HK-2 (cell line): ENCODE results near the gene PPTC7.
"Not testable (repeated sequence)": the region's sequence is repeated elsewhere in the genome, so short reads cannot be mapped to it uniquely, and the experiment has no call there.

Experiments
- DNase-seq: peaks from one replicate; pipeline ENCODE4 v3.0.0-alpha.2; 2018; ENCODE audit not compliant: unreplicated experiment

The PPTC7 gene

GRCh38 chr12:110561471-110562201 is 21.5 kb downstream of the PPTC7 start:
- peak; percentile 28 for DNase-seq

DNA sequence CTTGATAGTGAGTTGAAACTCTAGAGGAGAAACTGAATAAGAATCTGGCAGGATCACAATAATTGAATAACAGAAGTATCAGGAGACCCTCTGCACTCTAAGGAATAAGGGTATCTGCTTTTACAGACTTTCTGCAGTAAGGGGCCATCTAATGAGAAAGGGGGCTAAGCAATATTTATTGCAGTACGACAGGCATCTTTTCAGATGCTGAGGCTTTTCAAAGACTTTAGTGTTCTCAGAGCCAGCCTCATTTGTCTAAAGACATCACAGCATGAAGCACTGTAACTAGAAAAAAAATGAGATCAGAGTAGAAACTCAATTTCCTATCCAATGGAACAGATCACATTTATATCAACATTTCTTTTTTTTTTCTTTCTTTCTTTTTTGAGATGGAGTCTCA is 22.2 kb downstream of the PPTC7 start:
- no peak for DNase-seq

DNA sequence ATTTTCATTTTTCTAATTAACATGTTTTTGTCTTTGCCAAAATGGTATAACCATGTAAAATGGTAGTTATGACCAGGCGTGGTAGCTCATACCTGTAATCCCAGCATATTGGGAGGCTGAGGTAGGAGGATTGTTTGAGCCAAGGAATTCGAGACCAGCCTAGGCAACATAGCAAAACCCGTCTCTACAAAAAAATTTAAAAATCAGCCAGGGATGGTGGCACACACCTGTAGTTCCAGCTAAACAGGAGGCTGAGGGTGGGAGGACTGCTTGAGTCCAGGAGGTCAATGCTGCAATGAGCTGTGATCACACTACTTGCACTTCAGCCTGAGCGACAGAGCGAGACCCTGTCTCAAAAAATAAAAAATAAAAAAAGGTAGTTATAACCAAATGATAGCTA is 23.1 kb downstream of the PPTC7 start:
- DNase-seq: no peak

- DNase-seq: not testable (repeated sequence)
Observed at GRCh38 chr12:110558945-110559344, 24.2 kb downstream of the PPTC7 start.

GRCh38 chr12:110557300-110557699 is 25.8 kb downstream of the PPTC7 start:
- DNase-seq: no peak

DNA sequence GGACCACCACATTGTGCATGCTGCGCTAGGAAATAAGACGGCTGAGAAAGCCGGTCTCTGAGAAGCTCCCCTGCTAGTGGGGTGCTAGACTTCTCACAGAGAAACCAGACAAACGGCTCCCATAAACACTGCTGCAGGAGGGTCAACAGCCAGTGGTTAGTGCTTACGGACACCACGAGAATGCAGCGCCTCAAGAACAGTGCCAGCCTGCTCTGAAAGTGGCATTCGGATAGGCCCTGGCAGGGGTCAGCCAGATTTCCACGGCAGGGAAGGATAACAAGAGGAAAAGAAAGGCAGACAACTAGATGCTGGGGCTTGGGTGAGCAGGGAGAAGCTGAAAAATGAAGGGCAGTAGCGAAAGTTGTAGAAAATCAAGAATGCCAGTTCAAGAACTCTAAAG is 26.4 kb downstream of the PPTC7 start:
- no peak for DNase-seq

- no peak for DNase-seq
Observed at GRCh38 chr12:110555577-110556406, 27.3 kb downstream of the PPTC7 start.

DNA sequence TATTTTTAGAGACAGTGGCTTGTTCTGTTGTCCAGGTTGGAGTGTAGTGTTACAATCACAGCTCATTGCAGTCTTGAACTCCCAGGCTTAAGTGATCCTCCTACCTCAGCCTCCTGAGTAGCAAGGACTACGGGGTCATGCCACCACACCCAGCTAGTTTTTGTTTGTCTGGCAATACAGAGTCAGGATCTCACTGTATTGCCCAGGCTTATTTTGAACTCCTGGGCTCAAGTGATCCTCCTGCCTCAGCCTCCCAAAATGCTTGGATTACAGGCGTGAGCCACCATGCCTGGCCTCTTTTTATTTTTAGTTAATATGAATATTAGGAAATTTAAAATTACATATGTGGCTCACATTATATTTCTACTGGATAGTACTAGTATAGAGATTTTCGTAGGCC is 28.9 kb downstream of the PPTC7 start:
- no peak for DNase-seq

- DNase-seq: no peak
Observed at GRCh38 chr12:110550981-110551380, 32.1 kb downstream of the PPTC7 start.

DNA sequence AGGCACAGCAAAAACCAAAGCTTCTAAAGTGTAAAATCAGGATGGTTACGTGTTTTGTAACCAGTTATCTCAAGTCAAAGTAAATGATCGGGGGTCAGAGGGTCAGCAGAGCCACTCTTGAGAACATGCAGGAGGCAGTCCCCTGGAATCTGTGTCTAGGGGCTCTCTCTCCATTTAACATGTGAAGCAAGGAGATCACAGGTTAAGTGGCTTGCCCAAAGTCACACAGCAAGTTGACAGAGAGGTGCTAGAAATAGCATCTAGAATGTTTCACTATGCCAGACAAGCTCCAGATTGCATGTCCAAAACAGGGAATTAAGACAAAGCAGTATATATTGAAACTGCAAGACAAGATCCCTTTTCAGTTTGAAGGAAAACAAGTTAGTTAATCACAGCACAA is 33.4 kb downstream of the PPTC7 start:
- DNase-seq: no peak

GRCh38 chr12:110548678-110549077 is 34.4 kb downstream of the PPTC7 start:
- DNase-seq: no peak

DNA sequence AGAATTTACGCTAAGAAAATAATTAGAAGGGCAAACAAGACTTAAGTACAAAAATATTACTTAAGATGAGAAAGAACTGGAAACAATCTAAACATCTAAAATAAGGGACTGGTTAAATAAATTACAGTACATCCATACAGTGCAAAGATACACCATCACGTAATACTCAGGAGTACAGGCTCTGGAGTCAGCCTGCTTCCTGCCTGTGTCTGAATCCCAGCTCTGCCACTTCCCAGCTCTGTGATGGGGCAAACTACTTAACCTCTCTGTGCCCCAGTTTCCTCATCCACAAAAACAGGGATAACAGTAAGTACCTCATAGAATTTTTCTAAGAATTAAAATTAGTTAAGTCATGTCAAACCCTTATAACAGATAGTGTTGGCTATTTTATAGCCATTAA is 36.0 kb downstream of the PPTC7 start:
- no peak for DNase-seq

- DNase-seq: no peak
Observed at GRCh38 chr12:110546339-110546738, 36.8 kb downstream of the PPTC7 start.

GRCh38 chr12:110545812-110546211 is 37.3 kb downstream of the PPTC7 start:
- DNase-seq: no peak

DNA sequence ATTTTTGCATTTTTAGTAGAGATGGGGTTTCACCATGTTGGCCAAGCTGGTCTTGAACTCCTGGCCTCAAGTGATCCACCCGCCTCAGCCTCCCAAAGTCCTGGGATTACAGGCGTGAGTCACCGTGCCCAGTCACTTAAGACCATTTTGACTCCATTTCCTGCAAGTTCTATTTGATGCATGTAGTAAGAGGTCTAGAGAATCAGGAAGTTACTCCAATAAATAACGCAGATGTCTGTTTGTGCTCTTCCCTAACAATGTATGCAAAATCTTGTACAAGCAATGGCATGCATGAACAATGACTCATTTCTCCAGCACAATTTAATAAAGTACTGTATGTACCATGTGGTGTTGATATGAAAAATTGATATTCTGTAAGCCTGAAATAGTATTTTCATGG is 37.9 kb downstream of the PPTC7 start:
- DNase-seq: not testable (repeated sequence)

DNA sequence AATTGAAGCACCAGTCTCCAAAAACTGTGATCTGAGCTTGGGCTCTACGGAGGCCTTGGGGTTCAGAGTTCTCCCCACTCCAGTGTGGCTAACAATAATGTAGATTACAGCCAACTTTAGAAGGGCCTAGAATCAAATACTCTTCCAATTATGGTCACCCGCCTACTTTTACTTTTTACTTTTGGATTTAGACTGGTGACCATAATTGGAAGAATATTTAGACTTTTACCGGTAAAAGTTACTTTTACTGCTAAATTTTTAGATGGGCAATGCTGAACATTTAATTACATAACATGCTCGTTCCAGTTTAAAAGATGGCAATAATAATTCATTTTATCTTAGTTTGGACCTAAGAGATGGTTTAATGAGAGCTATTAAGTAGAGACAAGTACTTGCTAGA is 39.2 kb downstream of the PPTC7 start:
- DNase-seq: no peak

DNA sequence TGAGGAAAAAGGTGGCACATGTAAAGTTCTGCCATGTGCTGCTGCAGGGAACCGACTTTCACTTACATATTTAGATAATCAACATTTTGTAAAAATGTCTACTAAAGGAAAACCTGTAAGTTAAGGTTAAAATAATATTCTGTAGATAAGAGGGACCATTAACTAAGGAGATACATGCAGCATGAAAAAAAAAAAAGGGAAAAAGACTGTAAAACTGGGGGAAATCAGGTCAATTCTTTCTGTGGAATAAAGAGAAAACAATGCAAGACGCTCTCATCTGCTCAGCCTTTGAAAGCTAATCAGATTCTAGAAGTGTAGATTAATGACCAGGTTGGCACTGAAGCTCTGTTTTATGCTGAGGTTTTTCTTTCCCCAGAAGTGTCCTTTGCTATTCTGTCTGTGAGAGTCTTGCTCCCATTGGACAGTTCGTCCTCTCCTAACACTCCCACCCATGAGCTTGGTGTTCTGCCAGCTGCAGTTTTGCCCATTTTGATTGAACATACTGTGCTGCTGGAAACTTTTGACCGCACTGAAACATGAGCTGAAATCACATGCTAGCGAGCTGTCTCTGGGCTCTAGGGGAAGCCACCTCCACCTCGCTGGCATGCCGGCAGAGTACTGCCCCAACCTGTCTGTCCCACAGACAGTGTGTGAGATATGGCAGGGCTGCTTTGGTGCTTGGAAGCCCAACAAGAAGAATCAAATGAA is 39.7 kb downstream of the PPTC7 start:
- DNase-seq: no peak

DNA sequence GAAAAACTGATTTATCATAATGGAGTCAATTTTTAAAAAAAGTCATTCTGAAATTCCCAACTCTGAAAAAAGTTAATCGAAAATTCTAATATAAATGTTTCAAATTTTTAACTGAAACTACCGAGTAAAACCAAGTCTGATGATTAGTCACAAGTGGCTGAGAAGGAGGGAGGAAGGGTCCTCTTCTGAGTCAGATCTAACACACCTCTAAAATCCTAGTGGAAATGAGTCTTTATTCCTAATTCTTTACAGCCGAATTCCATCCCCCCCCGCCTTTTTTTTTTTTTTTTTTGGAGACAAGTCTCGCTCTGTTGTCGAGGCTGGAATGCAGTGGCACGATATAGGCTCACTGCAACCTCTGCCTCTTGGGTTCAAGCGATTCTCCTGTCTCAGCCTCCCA is 43.1 kb downstream of the PPTC7 start:
- no peak for DNase-seq

- no peak for DNase-seq
Observed at GRCh38 chr12:110538869-110539622, 44.1 kb downstream of the PPTC7 start.

DNA sequence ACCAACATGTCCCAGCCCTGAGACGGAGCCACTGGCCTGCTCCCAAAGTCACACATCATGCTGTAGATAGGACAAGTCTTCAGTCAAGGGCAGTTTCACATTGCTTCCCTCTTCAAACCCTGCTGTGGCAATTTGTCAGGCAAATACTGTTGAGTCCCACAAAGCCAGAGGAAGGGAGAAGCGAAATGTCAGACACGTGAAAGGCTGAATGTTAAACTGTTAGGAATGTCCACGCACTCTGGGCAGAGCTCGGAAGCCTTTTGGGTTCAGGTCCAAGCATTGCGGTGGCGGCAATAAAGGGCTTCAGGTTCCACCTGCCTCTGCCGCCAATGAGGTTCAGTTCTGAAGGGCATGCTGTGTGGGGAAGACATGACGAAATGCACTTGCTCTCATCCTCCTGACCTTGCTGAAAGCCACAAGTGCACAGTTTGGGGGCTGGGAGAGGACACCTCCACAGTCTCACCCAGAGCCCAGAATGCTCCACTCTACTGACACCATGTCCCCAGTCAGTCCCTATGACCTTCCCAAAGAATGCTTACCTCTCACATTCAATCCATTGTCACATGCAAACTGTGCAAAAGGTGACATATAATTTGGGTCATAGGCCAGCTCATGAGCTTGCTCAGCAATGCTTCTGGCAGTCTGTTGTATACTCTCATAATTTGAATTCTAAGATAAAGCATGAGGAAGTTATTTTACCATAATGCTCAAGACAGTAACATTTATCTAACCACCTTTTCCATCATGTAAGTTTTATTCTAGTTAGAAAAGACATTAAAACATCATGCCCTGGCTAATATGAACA is 45.3 kb downstream of the PPTC7 start:
- peak; percentile 24 for DNase-seq
